ENCODE measurements around the gene KIFBP.

Gene KIFBP

DNA sequence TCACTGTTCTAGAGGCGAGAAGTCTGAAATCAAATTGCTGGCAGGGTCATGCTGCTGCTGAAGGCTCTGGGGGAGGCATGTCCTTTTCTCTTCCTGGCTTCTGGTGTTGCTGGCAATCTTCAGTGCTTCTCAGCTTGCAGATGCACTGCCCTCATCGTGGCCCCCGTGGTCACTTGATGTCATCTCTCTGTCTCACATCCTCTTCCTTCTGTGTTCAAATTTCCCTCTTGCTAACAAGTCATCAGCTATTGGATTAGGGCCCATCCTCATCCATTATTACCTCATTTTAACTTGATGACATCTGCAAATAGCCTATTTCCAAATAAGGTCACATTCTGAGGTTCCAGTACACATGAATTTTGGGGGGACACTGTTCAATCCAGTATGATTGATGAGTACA is 62.7 kb downstream of the KIFBP start:
- no peak for DNase-seq (ENCODE audit: low read depth in 2 of 3, low spot score in 2 of 3)

GRCh38 chr10:69051710-69052487 is 63.3 kb downstream of the KIFBP start:
- no peak for DNase-seq (ENCODE audit: low read depth in 2 of 3, low spot score in 2 of 3)

GRCh38 chr10:69052736-69053135 is 64.1 kb downstream of the KIFBP start:
- no peak for DNase-seq (ENCODE audit: low read depth in 2 of 3, low spot score in 2 of 3)

- no peak for DNase-seq (ENCODE audit: low read depth in 2 of 3, low spot score in 2 of 3)
Measured at GRCh38 chr10:69055241-69055640, 66.6 kb downstream of the KIFBP start.

GRCh38 chr10:69056129-69056528 is 67.5 kb downstream of the KIFBP start:
- DNase-seq (ENCODE audit: low read depth in 2 of 3, low spot score in 2 of 3) = no peak

GRCh38 chr10:69056536-69057260 is 68.1 kb downstream of the KIFBP start:
- DNase-seq (ENCODE audit: low read depth in 2 of 3, low spot score in 2 of 3) = no peak

GRCh38 chr10:69057261-69057950 is 68.8 kb downstream of the KIFBP start:
- DNase-seq (ENCODE audit: low read depth in 2 of 3, low spot score in 2 of 3) = no peak

GRCh38 chr10:69057951-69058297 is 69.3 kb downstream of the KIFBP start:
- no peak for DNase-seq (ENCODE audit: low read depth in 2 of 3, low spot score in 2 of 3)

GRCh38 chr10:69060127-69060798 is 71.7 kb downstream of the KIFBP start:
- DNase-seq (ENCODE audit: low read depth in 2 of 3, low spot score in 2 of 3) = no peak

DNA sequence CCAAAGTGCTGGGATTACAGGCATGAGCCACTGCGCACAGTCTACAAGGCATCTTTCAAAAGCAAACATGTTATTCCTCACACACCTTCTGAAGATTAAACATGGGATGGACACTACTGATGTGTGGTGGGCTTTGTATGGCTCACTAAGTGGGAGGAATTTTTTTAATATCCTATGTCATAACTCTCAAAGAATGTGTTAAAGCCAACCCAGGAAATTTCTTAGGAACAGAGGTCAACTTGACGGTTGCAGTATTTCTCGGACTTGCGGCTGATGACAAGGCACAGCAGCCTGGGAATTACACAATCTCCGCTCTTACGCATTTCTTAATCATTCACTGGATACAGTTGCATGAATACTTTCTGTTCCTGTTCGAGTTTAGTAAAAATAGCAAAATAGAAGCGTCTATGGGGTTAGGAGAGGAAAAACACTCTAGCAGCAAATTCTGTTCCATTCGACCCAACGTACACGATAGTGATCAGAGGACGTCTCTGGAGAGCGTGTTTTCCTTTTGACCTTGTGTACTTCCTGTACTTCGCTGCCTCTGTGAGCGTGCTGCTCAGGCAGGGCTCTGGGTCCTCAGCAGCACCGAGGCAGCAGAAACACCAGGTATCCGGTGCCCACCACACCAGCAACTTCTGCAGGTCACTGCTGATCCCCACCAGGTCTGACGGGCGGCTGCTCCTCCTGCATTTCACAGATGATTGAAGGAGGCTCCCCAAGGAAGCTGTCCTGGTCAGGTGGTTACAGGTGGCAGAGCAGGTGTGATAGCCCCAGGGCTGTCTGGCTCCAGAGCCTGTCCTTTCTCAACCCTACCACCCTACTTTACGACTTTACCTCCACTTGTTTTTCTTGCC is 72.9 kb downstream of the KIFBP start:
- no peak for DNase-seq (ENCODE audit: low read depth in 2 of 3, low spot score in 2 of 3)

DNA sequence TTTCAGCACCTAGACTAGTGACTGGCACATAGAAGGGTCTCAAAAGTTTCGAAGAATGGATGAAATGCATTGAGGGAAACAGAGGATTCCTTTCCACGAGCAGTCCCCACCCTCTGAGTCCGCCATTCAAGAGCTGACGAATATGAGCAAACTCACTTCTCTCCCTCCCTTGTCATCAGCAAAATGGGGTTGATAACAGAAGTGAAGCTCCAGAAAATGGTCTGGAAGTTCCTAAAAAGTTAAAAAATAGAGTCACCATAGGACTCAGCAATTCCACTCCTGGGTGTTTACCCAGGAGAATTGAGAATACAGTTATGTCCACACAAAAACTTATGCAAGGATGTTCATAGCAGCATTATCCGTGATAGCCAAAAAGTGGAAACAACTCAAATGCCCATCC is 74.3 kb downstream of the KIFBP start:
- DNase-seq (ENCODE audit: low read depth in 2 of 3, low spot score in 2 of 3) = no peak

GRCh38 chr10:69064762-69065328 is 76.2 kb downstream of the KIFBP start:
- no peak for DNase-seq (ENCODE audit: low read depth in 2 of 3, low spot score in 2 of 3)

- no peak for DNase-seq (ENCODE audit: low read depth in 2 of 3, low spot score in 2 of 3)
Measured at GRCh38 chr10:69065406-69066361, 77.1 kb downstream of the KIFBP start.

Data from activated CD8-positive, alpha-beta memory T cell treated with anti-CD3 and anti-CD28 coated beads for 48 hours (primary cell).